Kasumi-1 (cell line): ENCODE measurements around the gene SPIC.
"Not testable (repeated sequence)": the region's sequence is repeated elsewhere in the genome, so short reads cannot be mapped to it uniquely, and the experiment has no call there.

Experiments
- DNase-seq, 2 experiments: peaks; one replicate each; lab custom pipeline; 2025; lab: John Stamatoyannopoulos, UW

SPIC gene

DNA sequence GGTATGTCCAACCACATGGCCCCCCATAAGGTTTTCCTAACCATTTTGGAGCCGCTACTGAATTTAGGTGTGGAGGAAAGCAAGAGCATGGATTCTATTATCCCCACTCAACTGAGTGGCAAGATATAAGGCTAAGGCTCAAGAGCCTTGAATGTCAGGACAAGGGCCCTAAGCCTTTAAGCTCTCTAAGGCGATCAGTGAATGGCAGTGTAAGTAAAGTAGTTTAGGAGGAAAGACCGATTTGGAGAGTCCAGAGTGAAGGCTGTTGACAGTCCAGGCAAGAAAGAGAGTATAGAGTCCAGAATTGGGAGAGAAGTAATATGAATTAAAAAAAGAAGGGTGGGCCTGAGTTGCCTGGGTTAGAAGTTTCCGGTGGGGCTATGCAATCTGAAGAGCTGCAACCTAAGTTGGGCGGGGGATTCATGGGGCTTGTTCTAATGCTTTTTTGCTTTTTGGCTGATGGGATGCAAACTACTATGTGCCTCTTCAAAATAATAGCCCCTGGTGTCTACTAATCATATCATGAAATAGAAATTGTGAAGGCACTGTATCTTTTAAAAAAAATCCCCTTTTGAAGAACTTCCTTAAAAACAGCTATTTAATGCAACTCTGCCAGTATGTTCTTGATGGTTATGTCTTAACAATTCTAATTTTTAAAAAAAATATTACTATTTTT lies at the start of gene SPIC:
Gene SPIC (plus strand): TSS at position 626 of the 676 bp plus-strand sequence. CDS start 1,569 bp downstream, outside the sequence.
- DNase-seq = no peak

DNA sequence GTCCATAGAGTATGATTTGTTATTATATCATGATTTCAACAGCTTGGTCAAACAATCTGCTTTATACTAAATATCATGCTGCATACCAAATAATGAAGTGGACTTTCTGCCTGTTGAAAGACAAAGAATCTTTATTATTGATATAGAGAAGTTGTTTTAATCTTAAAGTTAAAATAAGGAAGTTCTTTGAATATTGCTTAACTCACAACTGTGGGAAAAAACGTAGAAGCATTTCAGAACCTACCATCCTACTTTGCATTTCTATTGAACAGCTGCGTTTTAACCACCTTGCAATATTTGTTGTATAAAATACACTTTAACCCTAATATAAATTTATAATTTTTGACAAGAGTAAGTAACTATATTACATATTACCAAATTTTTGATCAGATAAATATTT lies 44.7 kb upstream of the SPIC start:
- DNase-seq = peak; percentile 11 to 22

- no peak for DNase-seq
These were observed 39.0 kb upstream of the SPIC start for GRCh38 chr12:101436136-101436535.

- no peak for DNase-seq
These were observed 35.9 kb upstream of the SPIC start for GRCh38 chr12:101439236-101439635.

DNA sequence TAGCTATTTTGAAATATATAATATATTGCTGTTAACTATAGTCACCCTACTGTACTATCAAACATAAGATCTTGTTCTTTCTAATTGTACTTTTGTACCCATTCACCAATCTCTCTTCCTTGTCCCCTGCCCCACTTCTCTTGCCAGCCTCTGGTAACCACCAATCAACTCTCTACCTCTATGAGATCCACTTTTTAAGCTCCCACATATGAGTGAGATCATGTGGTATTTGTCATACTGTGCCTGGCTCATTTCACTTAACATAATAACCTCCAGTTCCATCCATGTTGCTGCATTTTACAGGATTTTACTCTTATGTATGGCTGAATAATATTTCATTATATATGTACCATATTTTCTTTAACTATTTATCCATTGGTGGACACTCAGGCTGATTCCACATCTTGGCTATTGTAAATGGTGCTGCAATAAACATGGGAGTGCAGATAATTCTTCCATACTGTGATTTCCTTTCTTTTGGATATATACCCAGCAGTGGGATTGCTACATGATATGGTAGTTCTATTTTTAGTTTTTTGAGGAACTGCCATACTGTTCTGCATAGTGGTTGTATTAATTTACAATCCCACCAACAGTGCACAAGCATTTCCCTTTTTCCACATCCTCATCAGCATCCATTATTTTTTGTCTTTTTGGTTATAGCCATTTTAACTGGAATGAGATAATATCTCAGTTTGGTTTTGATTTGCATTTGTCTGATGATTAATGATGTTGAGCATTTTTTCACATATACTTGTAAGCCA lies 33.5 kb upstream of the SPIC start:
- DNase-seq = peak in 1 of 2 experiments; percentile 7

- DNase-seq = peak in 1 of 2 experiments; percentile 12
These were observed 19.5 kb upstream of the SPIC start for GRCh38 chr12:101455685-101456084.

DNA sequence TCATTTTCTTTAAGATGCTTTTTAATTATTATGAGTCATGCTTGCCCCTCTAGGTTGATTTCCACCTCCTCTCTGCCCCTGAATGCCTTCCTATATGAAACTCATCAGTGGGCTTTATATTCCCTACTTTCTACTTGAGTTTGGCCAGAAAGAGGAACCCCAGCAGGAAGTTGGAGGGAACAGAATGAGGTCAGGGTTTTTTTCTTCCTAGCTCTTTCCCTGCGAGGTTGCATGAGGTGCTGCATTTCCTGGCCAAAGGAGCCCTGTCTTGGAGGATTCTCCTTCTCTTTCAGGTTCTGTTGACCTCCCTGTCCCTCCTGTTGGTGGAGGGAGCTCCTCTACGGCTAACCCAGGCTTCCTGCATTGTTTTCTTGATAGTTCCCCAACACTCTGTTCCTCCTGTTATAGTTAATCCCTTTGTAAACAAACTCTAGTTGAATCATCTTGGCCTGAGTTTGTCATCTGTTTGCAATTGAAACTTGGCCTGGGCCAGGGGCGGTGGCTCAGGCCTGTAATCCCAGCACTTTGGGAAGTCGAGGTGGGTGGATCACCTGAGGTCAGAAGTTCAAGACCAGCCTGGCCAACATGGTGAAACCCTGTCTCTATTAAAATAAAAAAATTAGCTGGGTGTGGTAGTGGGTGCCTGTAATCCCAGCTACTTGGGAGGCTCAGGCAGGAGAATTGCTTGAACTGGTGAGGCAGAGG lies 15.3 kb upstream of the SPIC start:
- peak; percentile 9 to 12 for DNase-seq

DNA sequence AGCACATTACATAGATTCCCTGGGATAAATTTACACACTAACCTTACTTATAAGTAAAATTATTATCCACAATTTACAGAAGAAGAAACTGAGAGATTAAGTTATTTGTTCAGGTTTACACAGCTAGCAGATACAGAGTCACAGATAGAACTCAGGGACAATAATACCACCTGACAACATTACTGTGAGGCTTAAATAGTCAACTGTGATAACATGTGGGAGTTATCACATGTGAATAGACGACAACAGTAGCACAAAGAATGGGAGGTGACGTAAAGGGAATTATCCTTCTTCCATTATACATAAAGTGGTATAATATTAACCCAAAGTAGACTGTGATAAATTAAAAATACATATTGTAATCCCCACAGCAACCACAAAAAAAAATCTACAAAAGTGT lies 6.2 kb upstream of the SPIC start:
- DNase-seq = no peak

GRCh38 chr12:101470939-101471338 lies 4.2 kb upstream of the SPIC start:
- DNase-seq = no peak

DNA sequence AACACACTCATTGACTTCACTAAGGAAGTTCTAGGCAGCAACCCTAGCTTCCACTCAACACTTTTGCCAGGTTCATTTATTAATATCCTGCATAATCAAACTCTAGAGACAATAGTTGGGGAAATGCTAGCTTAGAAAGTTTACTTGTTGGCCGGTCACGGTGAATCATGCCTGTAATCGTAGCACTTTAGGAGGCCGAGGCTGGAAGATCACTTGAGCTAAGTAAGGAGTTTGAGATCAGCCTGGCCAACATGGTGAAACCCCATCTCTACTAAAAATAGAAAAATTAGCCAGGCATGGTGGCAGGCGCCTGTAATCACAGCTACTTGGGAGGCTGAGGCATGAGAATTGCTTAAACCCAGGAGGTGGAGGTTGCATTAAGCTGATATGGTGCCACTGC lies 3.3 kb upstream of the SPIC start:
- not testable (repeated sequence) for DNase-seq

- no peak for DNase-seq
These were observed 888 bp upstream of the SPIC start for GRCh38 chr12:101474248-101474647.

DNA sequence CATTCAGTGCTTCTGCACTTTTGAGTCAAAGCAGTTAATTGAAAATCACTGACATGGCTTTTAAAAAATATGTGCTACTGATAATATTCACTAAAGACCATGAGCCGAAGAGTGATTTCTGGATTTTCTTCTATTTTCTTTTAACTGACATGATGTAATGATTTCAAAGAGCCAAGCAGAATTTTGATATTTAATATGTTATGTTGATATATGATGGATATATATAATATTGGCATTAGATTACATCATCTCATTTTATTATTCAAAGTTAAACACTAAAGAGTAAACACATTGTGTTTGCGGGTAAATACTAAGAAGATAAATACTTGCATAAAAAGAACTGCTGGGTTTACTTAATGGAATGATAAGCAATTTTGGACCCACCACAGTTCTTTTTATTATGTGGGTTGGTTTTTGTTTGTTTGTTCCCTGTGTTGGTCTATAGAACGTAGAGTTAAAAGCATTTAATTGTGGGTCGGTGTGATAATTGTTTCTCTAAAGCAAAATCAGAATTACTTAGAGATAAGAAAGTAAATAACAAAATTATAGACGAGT lies 692 bp downstream of the SPIC start:
- no peak for DNase-seq

- DNase-seq = no peak
These were observed 5.7 kb downstream of the SPIC start for GRCh38 chr12:101480849-101481248.

- DNase-seq = no peak
These were observed 9.9 kb downstream of the SPIC start for GRCh38 chr12:101485021-101485420.

GRCh38 chr12:101488469-101488868 lies 13.3 kb downstream of the SPIC start:
- DNase-seq = no peak

DNA sequence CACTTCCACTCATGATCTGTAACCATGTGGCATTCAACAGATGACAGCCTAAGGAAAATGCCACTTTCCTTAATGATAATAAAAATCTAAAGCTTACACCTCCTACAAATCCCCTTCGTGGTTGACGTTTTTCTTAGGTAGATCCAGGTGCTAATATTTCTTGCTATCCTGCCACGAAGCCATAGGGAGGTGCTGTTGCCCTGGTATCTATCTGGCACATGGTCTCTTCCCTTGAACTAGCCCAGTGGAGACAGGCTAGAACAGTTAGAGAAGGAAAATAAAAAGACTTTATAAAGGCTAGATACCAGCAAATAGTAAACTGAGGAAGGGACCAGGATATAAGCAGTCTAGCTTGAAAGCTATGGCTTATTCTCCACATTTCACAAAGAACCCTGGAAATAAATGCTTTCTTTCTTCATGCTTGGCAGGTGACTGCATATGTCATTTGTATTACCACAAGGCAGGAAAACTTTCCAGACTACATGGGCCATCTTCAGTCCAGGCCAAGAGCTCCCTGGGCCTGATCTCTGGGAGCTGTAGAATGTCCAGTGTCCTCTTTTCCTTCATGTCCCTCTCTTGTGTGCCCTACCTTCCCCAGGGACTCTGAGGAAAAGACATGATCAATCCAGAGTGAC lies 15.3 kb downstream of the SPIC start:
- peak; percentile 29 to 52 for DNase-seq

- DNase-seq = no peak
These were observed 16.2 kb downstream of the SPIC start for GRCh38 chr12:101491329-101491728.

- no peak for DNase-seq
These were observed 18.4 kb downstream of the SPIC start for GRCh38 chr12:101493556-101493955.

GRCh38 chr12:101498252-101498651 lies 23.1 kb downstream of the SPIC start:
- no peak for DNase-seq

DNA sequence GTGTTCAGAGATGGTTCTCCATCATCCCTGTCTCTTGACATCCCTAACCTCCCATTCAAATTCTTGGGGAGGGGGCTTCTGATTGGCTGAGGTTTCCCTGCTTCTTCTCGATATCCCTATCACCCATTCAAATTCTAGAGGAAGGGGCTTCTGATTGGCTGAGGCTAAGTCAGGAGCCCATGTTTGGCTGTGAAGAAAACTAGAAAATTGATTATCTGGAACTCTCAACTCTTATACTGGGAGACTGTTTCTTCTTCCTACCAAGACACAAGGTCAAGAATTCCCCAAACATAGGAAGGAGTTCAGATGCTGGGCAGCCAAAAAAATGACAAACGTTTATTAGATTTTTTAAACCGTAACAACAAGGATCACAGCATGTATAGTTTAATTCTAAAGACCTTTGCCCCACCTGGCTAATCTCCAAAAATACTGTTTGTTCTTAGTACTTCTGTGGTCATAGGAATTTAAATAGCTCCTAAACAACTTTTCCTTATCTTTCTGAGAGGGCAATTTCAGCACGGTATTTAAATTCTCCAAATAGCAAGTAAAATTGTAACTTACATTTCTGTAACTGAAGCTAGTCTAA lies 26.4 kb downstream of the SPIC start:
- DNase-seq = no peak

GRCh38 chr12:101521136-101521535 lies 46.0 kb downstream of the SPIC start:
- no peak for DNase-seq

DNA sequence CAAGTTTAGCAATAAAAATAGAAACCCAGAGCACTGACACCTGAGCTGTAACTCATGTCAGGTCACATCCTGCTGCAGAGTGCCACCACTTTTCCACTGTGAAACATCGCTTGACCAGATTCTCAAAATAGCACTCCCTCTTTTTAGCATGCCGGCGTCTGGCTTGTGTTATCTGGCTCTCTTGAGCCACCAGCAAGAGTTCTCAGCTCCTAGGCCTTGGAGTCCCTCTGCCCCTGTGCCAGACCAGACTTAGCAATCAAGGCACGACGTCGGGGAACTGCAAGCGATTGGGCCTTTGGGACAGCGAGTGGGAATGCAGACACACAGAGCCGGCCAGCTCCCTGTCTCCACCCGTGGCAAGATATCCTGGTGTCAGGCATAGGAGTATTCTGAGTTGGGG lies 52.5 kb downstream of the SPIC start:
- DNase-seq = no peak
